GM12801 (cell line): ENCODE data around the gene CHI3L2.

Experiments
- TF ChIP-seq, protein P1 (sequence below): IDR thresholded peaks from one replicate; pipeline ENCODE4 v1.5.1; 2011; ENCODE audit warnings: control low read depth; ENCODE audit not compliant: insufficient read length; ENCODE audit errors: extremely low read depth

The CHI3L2 gene

DNA sequence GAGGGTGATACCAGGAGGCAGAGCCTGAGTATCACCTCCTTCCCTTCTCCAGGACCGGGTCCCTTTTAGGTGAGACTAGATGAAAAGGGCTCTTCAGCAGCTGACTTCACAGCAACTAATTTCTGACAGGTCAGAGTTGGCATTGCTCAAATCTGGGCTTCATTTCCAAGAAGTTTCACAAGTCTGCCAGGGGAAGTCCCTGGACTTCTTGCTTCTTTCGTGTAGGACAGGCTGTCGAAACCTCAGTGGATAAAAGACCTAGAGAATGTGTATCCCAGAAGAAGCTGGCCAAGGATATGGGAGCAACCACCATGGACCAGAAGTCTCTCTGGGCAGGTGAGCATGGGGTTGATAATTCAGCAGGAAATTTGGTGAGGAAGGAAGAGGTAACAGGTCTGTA is at the start of gene CHI3L2:
Gene CHI3L2, plus strand, starts transcription at position 280 of the 400 bp plus-strand sequence. Its CDS starts 17 bp downstream, at position 297.
- TF ChIP-seq, protein P1, sequence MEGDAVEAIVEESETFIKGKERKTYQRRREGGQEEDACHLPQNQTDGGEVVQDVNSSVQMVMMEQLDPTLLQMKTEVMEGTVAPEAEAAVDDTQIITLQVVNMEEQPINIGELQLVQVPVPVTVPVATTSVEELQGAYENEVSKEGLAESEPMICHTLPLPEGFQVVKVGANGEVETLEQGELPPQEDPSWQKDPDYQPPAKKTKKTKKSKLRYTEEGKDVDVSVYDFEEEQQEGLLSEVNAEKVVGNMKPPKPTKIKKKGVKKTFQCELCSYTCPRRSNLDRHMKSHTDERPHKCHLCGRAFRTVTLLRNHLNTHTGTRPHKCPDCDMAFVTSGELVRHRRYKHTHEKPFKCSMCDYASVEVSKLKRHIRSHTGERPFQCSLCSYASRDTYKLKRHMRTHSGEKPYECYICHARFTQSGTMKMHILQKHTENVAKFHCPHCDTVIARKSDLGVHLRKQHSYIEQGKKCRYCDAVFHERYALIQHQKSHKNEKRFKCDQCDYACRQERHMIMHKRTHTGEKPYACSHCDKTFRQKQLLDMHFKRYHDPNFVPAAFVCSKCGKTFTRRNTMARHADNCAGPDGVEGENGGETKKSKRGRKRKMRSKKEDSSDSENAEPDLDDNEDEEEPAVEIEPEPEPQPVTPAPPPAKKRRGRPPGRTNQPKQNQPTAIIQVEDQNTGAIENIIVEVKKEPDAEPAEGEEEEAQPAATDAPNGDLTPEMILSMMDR: no peak

DNA sequence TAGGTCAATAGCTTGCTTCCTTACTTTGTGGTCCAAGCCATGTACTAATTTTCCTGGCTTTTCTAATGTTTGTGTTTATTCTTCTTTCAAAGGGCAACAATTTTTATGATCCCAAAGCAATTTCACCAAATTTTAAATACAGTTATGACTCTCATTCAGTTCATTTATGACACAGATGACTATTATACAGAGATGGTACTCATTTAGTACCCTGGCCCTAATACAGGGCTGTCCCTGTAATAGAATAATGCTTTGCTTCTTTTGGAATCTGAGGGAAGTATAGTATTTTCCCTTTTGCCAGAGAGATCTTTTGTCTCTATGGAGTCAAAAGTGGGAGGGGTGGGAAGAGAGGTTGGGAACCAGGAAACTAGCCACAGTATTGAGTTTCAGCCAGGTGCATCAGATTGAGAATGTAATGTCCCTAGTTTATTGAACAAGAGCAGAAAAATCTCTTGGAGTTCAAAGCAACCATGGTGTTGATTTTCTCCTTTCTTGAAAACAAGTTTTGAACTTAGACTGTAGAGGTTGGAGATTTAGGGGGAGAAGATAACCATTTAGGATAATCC is 47.5 kb upstream of the CHI3L2 start:
- TF ChIP-seq, protein P1: no peak

GRCh38 chr1:111182052-111182451 is 45.5 kb upstream of the CHI3L2 start:
- TF ChIP-seq, protein P1: no peak

GRCh38 chr1:111183308-111184069 is 44.0 kb upstream of the CHI3L2 start:
- TF ChIP-seq, protein P1: no peak

DNA sequence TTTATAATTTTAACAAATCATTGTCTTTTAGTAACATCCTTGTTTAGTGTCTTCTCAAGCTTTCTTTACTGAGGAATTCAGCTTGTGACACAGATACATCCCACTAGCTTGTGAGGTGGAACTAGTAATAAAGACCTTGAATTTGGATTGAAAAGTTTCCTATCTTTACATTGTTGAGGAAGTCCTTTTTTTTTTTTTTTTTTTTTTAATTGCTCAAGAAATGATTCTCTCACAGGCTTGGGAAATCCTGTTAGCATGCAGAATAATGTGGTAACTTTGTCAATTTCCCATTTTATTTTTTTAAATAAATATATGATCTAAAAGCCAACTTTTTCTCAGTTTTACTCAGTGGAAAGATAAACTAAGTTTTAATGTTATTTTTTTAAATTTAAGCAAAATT is 42.9 kb upstream of the CHI3L2 start:
- TF ChIP-seq, protein P1: no peak

GRCh38 chr1:111190931-111191451 is 36.5 kb upstream of the CHI3L2 start:
- TF ChIP-seq, protein P1: no peak

- TF ChIP-seq, protein P1: no peak
Measured at GRCh38 chr1:111191496-111191895, 36.0 kb upstream of the CHI3L2 start.
